Ishikawa (cell line): ENCODE results near the gene FCRLB.

ENCODE experiments used
- CREB1 ChIP-seq: IDR thresholded peaks from 2 replicates; pipeline ENCODE4 v1.6.1; 2012; ENCODE audit warnings: low read depth
- EP300 ChIP-seq: IDR thresholded peaks from 2 replicates; pipeline ENCODE4 v1.6.1; 2012; ENCODE audit warnings: borderline replicate concordance
- MAX ChIP-seq: IDR thresholded peaks from 2 replicates; pipeline ENCODE4 v1.6.1; 2012
- REST ChIP-seq: IDR thresholded peaks from 2 replicates; pipeline ENCODE4 v1.6.1; 2012; ENCODE audit warnings: low read depth, mild to moderate bottlenecking
- YY1 ChIP-seq: IDR thresholded peaks from 2 replicates; pipeline ENCODE4 v1.6.1; 2012; ENCODE audit warnings: low read depth
- ZBTB7A ChIP-seq: IDR thresholded peaks from 2 replicates; pipeline ENCODE4 v1.6.1; 2012; ENCODE audit warnings: low read depth

GRCh38 chr1:161743231-161743630, 21.9 kb downstream of the FCRLB start:
- TF ChIP-seq EP300 (no peak), CREB1 (no peak), REST (no peak), MAX (no peak), YY1 (no peak), ZBTB7A (no peak)
